Stimulated activated CD4-positive, alpha-beta T cell treated with anti-CD3 and anti-CD28 coated beads, TNF-alpha, amount 100 ng/mL, for 24 hours (primary cell): ENCODE measurements around the gene FBXL13.
"Not testable (repeated sequence)": the region's sequence is repeated elsewhere in the genome, so short reads cannot be mapped to it uniquely, and the experiment has no call there.

Experiments used
- DNase-seq, 3 experiments: peaks; one replicate each; pipeline ENCODE4 v3.0.0-alpha.2; 2020; ENCODE audit warnings: low read depth in 3 of 3

Gene FBXL13

DNA sequence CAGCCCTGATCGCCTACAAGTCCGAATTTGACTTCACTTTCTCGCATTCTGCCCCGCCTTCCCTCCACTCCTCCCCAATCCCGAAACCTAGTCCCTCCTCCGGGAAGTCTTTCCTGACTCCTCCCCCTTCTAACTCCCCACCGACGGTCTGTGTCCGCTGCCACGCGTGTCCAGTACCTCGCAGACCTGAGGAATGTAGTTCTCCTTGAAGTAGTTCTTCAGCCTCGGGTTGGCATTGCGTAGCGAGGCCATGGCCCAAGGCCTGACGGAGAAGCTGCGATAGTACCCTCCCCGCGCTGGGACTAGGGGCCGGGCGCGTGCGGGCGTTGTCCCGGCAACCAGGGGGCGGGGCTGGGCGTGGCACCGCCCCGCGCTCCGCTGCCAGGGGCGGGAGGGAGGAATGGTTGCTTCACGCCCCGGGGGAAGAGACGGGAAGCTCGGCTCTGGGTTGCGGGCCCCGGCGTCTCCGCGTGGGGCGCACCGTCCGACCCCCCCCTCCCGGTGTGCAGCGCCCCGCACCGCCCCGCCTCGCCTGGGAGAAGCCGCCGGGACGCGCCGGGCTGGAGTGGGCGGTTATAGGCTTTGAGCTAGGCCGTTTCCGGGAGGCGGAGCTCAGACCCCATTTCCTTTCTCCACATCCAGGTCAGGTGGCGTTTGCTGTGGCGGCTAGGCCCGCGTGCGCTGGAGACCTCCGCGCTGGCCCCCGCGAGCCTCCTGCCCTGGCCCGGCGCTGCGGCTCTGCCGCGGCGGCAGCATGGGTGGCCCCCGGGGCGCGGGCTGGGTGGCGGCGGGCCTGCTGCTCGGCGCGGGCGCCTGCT lies at the start of gene FBXL13, which contains the start of gene ARMC10:
FBXL13 (minus strand) TSS at position 278 of the 818 bp plus-strand sequence.
ARMC10 (plus strand) TSS at position 622 of the 818 bp plus-strand sequence; CDS start at position 755, 133 bp downstream.
- DNase-seq: peak; percentile 79 to 88 (median 81)

GRCh38 chr7:103123529-103123928 lies 48.9 kb upstream of the FBXL13 start:
- no peak for DNase-seq

DNA sequence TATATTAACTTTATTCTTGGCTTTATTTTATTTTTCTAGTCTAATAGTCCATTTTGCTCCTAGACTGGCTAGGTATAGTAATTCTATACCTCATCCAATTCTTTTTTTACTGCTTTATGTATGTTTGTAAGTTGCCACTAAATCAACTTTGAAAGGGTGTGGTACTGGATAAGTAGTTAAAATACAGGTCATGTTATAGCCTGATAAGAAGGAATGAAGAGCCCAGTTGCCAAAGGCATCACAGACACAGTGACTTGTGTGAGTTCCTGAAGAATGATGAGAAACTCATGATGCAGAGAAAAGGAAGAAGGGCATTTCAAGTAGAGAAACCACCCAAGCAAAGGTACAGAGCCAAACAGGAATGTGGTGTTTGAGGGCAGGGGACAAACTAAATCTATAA lies 47.0 kb upstream of the FBXL13 start:
- DNase-seq: no peak

DNA sequence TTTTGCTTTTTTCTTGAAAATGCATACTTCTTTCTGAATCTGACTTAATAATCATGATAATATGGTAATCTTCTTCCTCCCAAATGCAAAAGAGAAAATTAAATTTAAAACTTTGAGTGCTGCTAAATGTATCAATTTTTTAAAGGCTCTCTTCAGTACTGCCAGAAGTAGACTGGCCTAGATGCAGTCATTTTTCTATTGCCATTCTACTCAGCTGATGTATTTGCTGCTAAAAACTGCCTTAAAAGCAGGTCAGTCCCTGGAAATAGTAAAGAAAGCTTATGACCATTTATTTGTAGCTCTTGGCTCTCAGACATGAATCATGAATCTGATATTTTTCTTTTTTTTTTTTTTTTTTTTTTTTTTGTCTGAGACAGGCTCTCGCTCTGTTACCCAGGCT lies 45.8 kb upstream of the FBXL13 start:
- DNase-seq: no peak

DNA sequence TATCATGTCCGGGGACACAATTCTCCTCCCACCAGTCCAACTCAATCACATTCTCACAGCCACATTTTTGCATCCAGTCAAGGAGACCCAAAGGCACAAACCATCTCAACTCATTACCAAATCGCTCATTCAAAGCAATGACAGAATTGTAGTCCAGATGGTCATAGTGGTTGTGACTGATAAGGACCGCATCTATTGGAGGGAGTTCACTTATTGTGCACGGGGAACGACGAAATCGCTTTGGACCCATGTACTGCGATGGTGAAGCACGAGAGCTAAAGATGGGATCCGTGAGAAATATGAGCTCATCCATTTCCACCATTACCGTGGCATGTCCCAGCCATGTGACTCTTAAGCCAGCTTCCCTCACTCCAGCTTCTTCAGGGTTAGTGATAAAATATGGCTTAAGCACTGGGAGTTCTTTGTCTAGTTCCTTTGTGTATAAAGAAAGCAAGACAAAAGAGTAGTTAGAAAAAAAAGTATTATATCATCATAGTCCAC lies 45.2 kb upstream of the FBXL13 start:
- DNase-seq: no peak

GRCh38 chr7:103117465-103117864 lies 42.9 kb upstream of the FBXL13 start:
- DNase-seq: no peak

DNA sequence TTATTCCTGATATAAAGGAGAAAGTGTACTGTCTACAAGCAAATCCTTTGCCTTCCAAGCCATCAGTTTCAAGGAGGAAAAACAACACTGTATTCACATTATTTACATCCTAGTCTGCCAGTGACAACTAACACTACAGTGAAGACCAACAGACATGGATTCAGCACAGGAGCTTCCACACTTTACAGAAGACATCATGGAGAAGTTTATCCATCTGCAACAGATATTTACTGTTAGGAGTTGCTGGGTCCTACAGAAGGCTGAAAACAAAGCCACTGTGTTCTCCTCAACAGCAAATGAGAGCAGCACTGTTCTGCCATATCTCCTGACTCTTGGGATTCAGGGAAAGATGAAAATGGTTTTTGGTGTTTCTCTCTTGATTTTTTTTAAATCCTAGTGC lies 42.4 kb upstream of the FBXL13 start:
- DNase-seq: no peak

DNA sequence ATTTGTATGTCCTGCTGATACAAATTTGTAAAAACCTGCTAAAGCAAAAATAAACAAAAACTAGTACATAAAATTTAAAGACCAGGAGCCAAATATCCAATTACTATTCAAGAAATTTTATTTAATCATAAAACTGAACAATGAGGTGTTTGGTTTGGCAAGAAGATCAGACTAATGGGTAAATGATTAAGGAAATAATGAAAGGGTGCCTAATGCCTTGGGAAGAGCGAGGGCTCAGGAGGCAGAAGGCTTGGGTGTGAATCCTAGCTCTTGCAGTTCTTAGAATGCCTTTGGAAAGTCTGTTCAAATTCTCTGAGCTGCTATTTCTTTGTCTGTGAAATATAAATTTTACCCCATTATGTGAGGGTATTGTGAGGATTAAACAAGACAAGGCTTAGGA lies 41.9 kb upstream of the FBXL13 start:
- DNase-seq: no peak

- DNase-seq: no peak
Observed at GRCh38 chr7:103115771-103116170, 41.2 kb upstream of the FBXL13 start.

DNA sequence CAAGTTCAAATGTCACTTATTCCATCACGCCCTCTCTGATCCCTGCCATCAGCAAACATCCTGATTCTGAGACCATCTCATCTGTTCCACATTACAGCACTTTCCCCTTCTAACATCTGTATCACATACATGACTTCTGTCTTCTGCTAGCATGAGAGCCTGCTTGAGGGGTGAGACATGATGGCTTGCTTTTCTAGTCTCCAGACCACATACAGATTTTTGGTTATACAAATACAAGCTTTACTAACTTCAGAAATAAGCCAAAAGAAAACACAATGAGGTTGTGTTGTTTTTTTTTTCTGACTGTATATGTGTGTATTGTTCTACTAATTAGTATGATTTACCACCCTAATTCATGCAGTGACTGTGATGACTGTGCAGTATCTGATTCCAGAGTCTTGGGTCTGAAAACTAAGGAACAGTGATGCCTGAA lies 40.0 kb upstream of the FBXL13 start:
- no peak for DNase-seq

DNA sequence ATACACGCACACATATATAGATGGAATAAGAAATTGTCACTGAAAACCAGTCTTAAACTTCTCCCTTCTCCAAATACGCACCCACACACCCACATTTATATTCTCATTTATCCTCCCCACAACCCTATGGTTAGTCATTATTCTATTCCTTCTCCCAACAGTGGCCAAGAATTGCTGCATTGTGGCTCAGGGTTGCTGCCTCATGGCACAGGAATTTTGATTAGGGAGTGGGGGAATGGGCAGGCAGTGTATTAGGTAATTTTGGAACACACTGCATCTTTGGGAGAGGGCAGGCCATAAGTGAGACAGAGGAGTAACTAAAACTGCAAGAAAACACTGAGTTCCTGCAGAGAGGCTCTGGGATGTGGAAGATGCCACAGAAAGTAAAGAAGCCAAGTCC lies 38.6 kb upstream of the FBXL13 start:
- DNase-seq: no peak

- not testable (repeated sequence) for DNase-seq
Observed at GRCh38 chr7:103106703-103107070, 32.1 kb upstream of the FBXL13 start.

- no peak for DNase-seq
Observed at GRCh38 chr7:103106005-103106702, 31.6 kb upstream of the FBXL13 start.

- no peak for DNase-seq
Observed at GRCh38 chr7:103101543-103101942, 26.9 kb upstream of the FBXL13 start.

DNA sequence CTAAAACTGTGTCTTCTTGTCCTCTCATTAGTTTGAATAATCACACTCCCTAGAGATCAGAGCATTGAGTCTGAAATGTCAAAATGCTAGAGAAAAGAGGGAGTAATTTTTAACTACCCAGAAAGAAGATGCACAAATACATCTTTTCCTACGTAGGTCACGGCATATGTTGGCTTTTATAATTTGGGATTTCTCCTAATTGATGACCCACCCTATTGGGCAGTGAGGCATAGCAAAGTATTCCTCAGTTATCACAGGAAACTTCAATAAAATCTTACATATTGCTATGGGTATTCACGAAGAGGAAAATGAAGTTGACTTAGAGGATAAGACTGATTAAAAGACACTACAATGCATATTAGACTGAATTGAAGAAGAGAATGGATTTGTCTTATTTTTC lies 25.8 kb upstream of the FBXL13 start:
- DNase-seq: no peak

DNA sequence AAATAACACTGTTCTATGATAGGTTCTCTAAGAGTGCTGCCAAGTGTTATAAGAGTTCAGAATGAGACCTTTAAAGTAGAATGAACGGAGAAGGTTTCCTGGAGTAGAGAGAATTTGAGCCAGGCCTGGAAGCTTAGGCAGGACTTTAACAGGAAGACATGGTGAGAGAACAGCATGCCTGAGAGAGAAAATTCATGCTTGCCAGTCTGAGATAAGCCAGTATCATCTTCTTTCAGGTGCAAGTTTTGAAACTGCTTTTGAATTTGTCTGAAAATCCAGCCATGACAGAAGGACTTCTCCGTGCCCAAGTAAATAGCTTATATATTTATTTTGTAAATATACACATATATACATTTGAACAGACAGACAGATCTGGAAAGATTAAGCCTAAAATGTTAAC lies 22.4 kb upstream of the FBXL13 start:
- DNase-seq: no peak

DNA sequence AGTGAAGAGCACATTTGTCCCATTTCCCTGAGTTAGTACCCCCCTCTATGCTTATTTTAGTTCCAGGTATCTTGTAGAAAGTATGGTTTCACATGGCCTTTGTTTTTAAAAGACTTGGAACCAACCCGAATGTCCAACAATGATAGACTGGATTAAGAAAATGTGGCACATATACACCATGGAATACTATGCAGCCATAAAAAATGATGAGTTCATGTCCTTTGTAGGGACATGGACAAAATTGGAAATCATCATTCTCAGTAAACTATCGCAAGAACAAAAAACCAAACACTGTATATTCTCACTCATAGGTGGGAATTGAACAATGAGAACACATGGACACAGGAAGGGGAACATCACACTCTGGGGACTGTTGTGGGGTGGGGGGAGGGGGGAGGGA lies 21.0 kb upstream of the FBXL13 start:
- not testable (repeated sequence) for DNase-seq

DNA sequence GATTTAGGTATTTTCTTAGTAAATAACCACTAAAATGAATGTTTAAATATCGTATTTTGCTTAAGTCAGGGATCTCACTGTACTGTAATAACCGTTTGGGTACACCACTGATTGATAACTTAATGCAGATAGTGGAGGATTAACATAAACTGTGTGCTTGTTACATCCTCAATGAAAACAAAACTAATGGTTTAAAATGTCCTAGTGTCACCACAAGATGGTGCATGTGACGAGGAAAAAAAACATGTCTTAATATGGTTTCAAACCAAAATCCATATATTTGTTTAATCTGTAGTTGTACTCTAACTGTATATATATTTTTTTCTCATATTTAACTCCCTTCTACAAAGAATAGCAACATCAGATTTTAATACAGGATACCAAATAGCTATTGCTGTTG lies 19.5 kb upstream of the FBXL13 start:
- DNase-seq: no peak

DNA sequence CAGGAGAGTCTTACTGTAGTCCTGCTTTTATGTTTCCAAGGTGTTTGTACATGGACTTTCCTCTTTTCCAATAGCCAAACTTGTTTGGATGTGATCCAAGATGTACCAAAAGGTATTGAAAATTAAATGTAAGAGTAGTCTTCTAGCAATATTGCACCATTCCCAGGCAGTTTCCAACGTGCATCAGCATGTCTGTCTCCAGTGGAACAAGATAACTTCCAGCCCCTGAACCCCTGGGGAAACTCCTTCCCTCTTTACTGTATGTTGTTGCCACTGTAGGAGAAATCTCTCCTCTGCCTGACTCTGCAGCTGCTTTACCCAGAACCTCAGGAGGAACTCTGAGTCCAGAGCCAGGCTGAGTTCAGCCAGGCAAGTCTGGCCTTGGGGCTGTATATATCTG lies 18.8 kb upstream of the FBXL13 start:
- no peak for DNase-seq

DNA sequence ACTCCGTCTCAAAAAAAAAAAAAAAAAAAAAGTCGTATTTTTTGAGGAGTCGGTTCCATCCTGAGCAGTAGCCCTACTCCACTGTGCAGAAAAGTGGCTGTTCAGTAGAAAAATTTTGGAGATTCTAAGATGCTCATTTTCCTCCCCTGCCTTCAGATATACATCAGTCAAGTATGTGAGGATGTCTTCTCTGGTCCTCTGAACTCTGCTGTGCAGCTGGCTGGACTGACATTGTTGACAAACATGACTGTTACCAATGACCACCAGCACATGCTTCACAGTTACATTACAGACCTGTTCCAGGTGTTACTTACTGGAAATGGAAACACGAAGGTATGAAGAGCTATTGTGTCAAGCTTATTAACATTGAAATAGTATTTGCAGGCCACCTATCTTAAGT lies 17.7 kb upstream of the FBXL13 start:
- not testable (repeated sequence) for DNase-seq

DNA sequence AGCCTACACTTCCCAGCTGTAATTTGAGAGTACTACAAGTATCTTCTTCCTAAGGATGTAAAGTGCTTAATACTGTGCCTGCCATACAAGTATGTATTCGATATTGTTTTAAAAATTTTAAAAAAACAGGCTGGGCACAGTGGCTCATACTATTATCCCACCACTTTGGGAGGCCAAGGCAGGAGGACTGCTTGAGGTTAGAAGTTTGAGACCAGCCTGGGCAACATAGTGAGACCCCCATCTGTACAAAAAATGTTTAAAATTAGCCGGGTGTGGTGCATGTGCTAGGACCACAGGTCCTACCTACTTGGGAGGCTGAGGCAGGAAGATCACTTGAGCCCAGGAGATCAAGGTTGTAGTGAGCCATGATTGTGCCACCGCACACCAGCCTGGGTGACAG lies 8.6 kb upstream of the FBXL13 start:
- no peak for DNase-seq

DNA sequence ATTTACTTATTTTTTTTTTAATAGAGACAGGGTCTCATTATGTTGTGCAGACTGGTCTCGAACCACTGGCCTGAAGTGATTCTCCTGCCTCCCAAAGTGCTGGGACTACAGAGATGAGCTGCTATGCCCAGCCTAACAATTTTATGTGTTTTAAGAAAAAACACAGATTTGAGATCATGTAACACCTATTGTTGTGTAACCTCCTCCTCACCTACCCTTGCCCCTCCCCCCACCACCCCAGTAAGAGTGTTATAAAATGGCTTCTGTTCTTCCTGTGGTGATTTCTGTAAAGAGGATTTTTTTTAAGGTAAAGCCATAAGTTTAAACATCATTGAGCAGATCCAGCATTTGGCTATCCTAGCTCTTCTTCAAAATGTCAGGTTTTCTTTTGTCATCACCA lies 7.9 kb upstream of the FBXL13 start:
- no peak for DNase-seq

DNA sequence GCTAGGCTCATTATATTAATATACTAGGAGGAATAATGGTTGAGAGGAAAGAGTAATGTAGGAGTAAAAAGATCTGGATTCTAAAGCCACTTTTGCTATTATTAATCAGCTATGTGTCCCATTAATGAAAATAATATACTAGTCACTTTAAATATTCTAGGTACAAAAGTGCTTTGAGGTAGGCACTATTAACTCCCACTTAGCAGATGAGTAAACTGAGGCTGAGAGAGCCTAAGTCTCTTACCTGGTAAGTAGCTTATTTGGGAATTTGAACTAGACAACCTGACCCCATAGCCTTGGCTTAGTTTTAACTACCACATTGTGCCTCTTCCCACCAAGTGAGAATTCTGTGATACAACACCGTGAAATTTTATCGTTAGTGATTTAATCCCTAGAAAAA lies 6.3 kb upstream of the FBXL13 start:
- no peak for DNase-seq
